GM19452 (cell line): ENCODE measurements around the gene KRTAP4-16.
"Not testable (repeated sequence)": the region's sequence is repeated elsewhere in the genome, so short reads cannot be mapped to it uniquely, and the experiment has no call there.

Experiments
- ATAC-seq: cut with Tn5 transposase; IDR thresholded peaks from one replicate; pipeline ENCODE4 v1.9.1; 2021; ENCODE audit not compliant: unreplicated experiment

The KRTAP4-16 gene

GRCh38 chr17:41119696-41120690, 18.0 kb upstream of the KRTAP4-16 start:
- ATAC-seq = not testable (repeated sequence)

- no peak for ATAC-seq
Observed at GRCh38 chr17:41118721-41119120, 16.7 kb upstream of the KRTAP4-16 start.

DNA sequence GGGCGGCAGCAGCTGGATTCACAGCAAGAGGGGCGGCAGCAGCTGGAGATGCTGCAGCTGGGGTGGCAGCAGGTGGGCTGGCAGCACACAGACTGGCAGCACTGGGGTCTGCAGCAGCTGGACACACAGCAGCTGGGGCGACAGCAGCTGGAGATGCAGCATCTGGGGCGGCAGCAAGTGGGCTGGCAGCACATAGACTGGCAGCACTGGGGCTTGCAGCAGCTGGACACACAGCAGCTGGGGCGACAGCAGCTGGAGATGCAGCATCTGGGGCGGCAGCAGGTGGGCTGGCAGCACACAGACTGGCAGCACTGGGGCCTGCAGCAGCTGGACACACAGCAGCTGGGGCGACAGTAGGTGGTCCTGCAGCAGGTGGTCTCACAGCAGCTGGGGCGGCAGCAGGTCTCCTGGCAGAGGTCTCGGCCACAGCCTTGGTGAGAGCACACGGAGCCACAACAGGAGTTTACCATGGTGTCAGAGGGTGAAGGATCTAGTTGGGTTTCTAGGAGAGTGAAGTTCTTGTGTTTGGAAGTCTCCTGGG, 15.9 kb upstream of the KRTAP4-16 start, which contains the start of gene KRTAP4-11:
Gene KRTAP4-11 (minus strand): TSS at position 528 of the 541 bp plus-strand sequence. CDS start 58 bp downstream, at position 470.
- not testable (repeated sequence) for ATAC-seq

DNA sequence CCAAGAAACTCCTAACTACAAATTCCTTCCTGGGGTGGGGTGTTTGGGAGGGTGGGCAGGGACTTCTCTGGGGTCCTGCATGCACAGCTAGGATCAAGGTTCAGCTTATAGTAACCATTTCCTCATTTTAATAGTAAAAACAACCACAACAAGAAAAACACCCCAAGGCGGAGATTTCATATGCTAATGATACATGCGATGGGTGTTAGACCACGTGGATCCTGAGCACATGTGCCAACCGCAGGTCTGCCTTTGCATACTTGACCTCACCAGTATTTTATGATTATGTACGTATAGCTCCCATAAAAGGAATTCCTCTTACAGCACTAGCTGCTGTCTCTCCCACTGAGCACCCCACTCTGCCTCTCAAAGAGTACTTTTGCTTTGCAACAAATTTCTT, 14.3 kb upstream of the KRTAP4-16 start:
- no peak for ATAC-seq

- ATAC-seq = no peak
Observed at GRCh38 chr17:41111151-41111885, 9.3 kb upstream of the KRTAP4-16 start.

DNA sequence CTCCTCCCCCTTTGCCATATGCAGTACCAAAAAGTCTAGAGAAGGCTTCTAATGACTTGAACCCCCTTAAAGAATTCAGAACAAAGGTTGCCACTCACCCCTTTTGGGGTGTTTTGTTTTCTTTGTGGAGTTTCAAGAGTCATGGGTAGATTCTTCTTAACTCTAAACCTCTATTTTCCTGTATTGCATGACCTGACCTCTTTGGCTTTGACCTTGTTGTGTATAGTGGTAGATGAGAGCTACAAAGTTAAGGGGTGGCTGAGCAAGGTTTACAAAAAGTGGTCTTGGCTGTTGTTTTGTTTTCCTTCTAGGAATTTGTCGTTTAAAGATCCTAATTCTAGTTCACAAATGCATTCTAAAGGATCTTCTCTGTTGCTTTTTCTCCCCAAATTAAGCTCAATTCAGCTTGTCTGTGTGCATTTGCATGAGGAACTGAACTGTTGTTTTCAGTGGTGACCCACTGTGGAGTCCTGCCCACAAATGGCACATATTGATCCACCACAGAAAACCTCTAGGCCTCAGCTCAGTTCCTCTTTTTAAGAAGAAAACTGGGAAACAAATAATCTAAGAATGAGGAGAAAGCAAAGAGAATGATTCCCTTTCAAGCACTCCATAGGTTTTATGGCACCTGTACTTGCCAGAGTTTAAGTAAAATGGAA, 6.8 kb upstream of the KRTAP4-16 start:
- not testable (repeated sequence) for ATAC-seq

DNA sequence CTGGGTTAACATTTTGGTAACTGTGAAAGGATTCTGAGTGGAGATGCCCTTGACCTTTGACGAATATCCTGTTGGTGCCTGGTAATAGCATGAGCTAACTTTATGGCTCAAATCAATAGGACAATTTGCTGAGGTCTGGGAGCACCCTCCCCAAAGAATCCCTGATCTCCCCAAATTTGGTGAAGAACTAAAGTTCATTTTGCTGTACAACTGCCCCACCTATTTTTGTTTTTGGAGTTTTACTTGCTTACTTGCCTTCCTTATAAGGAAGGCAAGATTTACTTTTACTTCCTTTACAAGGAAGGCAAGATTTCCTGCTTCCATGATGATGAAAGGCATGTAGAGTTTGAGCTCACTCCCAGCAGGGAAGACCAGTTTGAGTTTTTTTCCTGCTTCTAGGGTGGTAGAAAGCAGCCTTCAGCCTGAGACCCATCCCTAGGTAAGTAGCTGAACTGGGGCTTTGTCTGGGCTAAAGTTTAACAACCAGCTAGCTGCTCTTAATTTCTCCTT, 6.0 kb upstream of the KRTAP4-16 start:
- ATAC-seq = no peak

DNA sequence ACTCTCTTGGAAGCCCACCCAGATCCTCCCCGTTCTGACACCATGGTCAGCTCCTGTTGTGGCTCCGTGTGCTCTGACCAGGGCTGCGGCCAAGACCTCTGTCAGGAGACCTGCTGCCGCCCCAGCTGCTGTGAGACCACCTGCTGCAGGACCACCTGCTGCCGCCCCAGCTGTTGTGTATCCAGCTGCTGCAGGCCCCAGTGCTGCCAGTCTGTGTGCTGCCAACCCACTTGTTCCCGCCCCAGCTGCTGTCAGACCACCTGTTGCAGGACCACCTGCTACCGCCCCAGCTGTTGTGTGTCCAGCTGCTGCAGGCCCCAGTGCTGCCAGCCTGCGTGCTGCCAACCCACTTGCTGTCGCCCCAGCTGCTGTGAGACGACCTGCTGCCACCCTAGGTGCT, 3.3 kb upstream of the KRTAP4-16 start, which contains the start of gene KRTAP4-9:
Gene KRTAP4-9 (plus strand): TSS at position 43 of the 400 bp plus-strand sequence. CDS start 0 bp downstream, at position 43.
- ATAC-seq = not testable (repeated sequence)

DNA sequence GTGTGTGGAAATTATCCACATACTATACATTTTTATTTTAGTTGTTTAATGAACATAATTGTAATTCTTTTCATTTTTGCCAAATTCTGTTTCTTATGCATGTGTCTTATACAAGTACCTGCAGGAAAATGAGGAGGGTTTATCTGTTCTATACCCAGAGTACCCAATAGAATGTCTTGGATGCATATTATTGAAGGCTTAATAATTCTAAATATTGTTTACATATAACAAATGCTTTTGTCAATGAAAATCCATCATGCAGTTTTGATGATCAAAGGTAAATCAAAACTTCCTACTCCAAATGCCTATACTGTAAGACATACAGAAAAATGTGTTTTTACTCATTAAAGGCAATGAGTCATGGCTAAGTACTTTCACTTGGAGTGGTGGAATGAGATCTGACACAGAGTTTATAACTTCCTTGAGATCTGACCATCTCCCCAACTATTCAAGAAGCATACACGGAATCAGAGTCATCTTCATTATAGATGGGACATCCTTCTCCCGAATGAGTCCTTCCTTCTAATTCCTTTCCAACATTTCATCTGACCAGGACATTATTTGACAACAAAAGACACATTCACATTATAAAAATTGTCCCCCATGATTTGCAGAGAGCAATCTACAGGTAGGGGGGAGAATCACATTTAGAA, 2.5 kb upstream of the KRTAP4-16 start:
- ATAC-seq = not testable (repeated sequence)

DNA sequence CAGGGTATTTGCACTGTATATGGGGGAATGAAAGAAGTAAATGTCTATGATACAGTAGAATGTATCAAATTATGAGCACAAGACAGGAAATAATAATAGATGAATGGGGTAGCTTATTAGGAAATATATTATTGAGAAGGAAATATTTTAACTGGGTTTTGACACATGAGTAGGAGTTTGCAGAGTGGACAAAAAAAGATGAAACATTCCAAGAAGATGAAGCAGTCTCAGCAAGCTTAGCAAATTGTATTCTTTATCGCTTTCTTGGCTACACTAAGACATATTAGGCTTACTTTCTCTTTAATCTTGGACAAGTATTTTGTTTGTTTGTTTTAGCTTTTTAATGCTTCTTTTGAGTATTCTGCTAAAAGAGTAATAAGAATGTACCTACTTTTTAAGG, 1.9 kb upstream of the KRTAP4-16 start:
- ATAC-seq = no peak

DNA sequence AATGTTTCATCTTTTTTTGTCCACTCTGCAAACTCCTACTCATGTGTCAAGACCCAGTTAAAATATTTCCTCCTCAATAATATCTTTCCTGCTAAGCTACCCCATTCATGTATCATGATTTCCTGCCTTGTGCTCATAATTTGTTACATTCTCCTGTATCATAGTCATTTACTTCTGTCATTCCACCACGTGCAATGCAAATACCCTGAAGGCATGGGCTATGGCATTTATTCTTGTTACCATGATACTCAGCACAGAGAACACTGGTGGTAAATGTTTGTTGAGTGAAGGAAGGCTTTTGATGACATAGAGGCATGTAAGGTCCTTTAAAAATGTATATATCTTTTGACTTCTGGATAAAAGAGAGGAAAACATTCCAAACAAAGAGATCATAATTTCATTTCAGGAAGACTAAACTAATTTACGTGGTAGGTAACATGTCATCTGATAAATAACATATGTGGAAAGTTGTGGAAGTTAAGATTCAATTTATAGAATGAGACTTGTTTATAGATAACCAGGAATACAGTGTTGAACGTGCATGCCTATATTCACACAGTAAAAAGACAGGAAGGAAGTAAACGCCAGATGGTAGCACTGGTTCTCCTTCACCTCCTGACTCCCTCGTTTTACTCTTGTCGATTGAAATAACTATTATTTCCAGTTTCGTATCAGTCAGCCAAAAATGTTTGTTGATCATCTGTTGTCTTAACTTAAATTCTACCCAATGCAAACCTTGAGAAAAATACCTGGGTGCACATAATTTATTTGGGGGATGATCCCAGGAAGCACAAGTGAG, 2.1 kb downstream of the KRTAP4-16 start:
- ATAC-seq = not testable (repeated sequence)

DNA sequence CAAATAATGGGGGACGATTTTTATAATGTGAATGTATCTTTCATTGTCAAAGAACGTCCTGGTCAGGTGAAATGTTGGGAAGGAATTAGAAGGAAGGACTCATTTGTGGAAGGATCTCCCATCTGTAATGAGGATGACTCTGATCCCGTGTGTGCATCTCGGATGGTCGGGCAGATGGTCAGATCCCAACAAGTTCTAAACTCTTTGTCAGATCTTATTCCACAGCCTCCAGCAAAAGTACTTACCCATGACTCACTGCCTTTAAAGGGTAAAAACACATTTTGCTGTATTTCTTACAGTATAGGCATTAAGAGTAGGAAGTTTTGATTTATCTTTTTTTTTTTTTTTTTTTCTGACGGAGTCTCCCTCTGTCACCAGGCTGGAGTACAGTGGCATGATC, 3.5 kb downstream of the KRTAP4-16 start:
- no peak for ATAC-seq

DNA sequence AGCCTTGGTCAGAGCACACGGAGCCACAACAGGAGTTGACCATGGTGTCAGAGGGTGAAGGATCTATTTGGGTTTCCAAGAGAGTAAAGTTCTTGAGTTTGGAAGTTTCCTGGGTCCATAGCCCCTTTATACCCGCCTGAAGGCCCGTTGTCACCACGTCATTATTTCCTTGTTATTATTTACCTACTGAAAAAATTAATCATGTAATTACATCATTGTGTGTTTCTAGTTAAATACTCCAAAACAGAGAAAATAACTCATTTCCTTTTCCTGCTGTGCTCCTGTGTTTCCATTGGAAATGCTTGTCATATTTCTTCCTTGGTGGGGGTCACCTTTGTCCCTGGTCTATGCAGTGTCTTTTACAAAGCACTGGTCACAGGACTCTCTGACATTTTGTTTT, 4.0 kb downstream of the KRTAP4-16 start, which contains the start of gene KRTAP4-8:
Gene KRTAP4-8 (minus strand): TSS at position 101 of the 400 bp plus-strand sequence. CDS start 58 bp downstream, at position 43.
- ATAC-seq = no peak

GRCh38 chr17:41096055-41096454, 6.0 kb downstream of the KRTAP4-16 start:
- no peak for ATAC-seq

DNA sequence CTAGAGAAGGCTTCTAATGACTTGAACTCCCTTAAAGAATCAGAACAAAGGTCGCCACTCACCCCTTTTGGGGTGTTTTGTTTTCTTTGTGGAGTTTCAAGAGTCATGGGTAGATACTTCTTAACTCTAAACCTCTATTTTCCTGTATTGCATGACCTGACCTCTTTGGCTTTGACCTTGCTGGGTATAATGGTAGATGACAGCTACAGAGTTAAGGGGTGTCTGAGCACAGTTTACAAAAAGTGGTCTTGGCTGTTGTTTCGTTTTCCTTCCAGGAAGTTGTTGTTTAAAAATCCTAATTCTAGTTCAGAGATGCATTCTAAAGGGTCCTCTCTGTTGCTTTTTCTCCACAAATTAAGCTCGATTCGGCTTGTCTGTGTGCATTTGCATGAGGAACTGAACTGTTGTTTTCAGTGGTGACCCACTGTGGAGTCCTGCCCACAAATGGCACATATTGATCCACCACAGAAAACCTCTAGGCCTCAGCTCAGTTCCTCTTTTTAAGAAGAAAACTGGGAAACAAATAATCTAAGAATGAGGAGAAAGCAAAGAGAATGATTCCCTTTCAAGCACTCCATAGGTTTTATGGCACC, 13.2 kb downstream of the KRTAP4-16 start:
- not testable (repeated sequence) for ATAC-seq

DNA sequence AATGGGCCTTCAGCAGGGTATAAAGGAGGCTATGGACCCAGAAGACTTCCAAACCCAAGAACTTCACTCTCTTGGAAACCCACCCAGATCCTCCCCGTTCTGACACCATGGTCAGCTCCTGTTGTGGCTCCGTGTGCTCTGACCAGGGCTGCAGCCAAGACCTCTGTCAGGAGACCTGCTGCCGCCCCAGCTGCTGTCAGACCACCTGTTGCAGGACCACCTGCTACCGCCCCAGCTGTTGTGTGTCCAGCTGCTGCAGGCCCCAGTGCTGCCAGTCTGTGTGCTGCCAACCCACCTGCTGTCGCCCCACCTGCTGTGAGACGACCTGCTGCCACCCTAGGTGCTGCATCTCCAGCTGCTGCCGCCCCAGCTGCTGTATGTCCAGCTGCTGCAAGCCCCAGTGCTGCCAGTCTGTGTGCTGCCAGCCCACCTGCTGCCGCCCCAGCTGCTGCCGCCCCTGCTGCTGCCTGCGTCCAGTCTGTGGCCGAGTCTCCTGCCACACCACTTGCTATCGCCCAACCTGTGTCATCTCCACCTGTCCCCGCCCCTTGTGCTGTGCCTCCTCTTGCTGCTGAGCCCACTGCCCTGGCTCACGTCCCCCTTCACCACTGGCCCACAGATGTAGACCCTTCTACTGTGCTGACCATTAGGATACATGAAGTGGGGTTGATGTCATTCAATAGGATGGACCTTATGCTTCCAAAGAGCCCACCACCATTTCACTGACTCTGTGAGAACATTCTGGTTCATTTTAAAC, 17.7 kb downstream of the KRTAP4-16 start, which contains the start of gene KRTAP4-7:
Gene KRTAP4-7 (plus strand): TSS at position 51 of the 757 bp plus-strand sequence. CDS start 57 bp downstream, at position 108.
- ATAC-seq = not testable (repeated sequence)

DNA sequence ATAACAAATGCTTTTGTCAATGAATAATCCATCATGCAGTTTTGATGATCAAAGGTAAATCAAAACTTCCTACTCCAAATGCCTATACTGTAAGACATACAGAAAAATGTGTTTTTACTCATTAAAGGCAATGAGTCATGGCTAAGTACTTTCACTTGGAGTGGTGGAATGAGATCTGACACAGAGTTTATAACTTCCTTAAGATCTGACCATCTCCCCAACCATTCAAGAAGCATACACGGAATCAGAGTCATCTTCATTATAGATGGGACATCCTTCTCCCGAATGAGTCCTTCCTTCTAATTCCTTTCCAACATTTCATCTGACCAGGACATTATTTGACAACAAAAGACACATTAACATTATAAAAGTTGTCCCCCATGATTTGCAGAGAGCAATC, 18.6 kb downstream of the KRTAP4-16 start:
- ATAC-seq = not testable (repeated sequence)

GRCh38 chr17:41082626-41083025, 19.4 kb downstream of the KRTAP4-16 start:
- ATAC-seq = no peak
